CD14-positive monocyte (primary cell): Measurements from ENCODE around the gene ACIN1. TPM values are rescaled to one million over a fixed set of nuclear protein-coding genes. Genes with fewer than 3 reads are reported as not detected.

ENCODE experiments used
- DNase-seq, 3 donors: peaks; one replicate each; pipeline ENCODE4 v3.0.0-alpha.2; 2011 to 2022
- H2AFZ ChIP-seq: 2 replicates; pipeline ENCODE4 v1.6.0; 2012; ENCODE audit warnings: mild to moderate bottlenecking, low read depth, low read length, inconsistent platforms; ENCODE audit not compliant: insufficient read depth, poor library complexity, severe bottlenecking
- H3K27ac ChIP-seq, 2 donors: 1 replicate in 1 of 2; 2 replicates in 1 of 2; pipeline ENCODE4 v1.5.1; 2012 to 2013; ENCODE audit warnings: low read length in 2 of 2, control low read depth in 1 of 2, inconsistent platforms in 1 of 2, low read depth in 1 of 2, mild to moderate bottlenecking in 1 of 2
- H3K27me3 ChIP-seq, 2 donors: one replicate each; pipeline versions ENCODE4 v1.6.0 to v1.6.1; 2011 to 2013; ENCODE audit warnings: low read length in 2 of 2; ENCODE audit not compliant: control insufficient read depth in 2 of 2, insufficient read depth in 2 of 2
- H3K36me3 ChIP-seq, 2 donors: replicated peaks in 1 of 2; 1 replicate in 1 of 2; 2 replicates in 1 of 2; pipeline versions ENCODE4 v1.5.1 to v1.6.1; 2012 to 2013; ENCODE audit warnings: low read length in 2 of 2, control low read depth in 1 of 2, inconsistent platforms in 1 of 2, mild to moderate bottlenecking in 1 of 2; ENCODE audit not compliant: insufficient read depth in 2 of 2, control insufficient read depth in 1 of 2
- H3K4me1 ChIP-seq, 2 donors: 1 replicate in 1 of 2; 2 replicates in 1 of 2; pipeline versions ENCODE4 v1.5.1 to v1.6.1; 2012 to 2013; ENCODE audit warnings: low read length in 2 of 2, control low read depth in 1 of 2, inconsistent platforms in 1 of 2, mild to moderate bottlenecking in 1 of 2, moderate library complexity in 1 of 2; ENCODE audit not compliant: insufficient read depth in 2 of 2, control insufficient read depth in 1 of 2
- H3K4me2 ChIP-seq: replicated peaks from 2 replicates; pipeline ENCODE3; 2012; ENCODE audit warnings: low read length, moderate library complexity, mild to moderate bottlenecking; ENCODE audit not compliant: poor library complexity, severe bottlenecking; ENCODE audit errors: extremely low read depth
- H3K4me3 ChIP-seq, 3 experiments: fragments of 200-600 bp in 1 of 3; sonication (generic) in 1 of 3; replicated peaks in 1 of 3; 1 replicate in 2 of 3; 2 replicates in 1 of 3; pipeline ENCODE4 v1.5.1; 2011 to 2013; ENCODE audit warnings: low read length in 3 of 3, mild to moderate bottlenecking in 3 of 3, control low read depth in 2 of 3, low read depth in 2 of 3, inconsistent platforms in 1 of 3, moderate library complexity in 1 of 3
- H3K79me2 ChIP-seq: 2 replicates; pipeline ENCODE4 v1.6.0; 2012; ENCODE audit warnings: mild to moderate bottlenecking, control low read depth, inconsistent platforms, low read length, moderate library complexity; ENCODE audit not compliant: insufficient read depth
- H3K9ac ChIP-seq: 2 replicates; pipeline ENCODE4 v1.6.0; 2017; ENCODE audit warnings: low read length, mild to moderate bottlenecking; ENCODE audit not compliant: insufficient read depth, poor library complexity, severe bottlenecking
- H3K9me3 ChIP-seq, 2 donors: replicated peaks in 1 of 2; 1 replicate in 1 of 2; 2 replicates in 1 of 2; pipeline versions ENCODE4 v1.5.1 to v1.6.1; 2012 to 2013; ENCODE audit warnings: low read length in 2 of 2, control low read depth in 1 of 2; ENCODE audit not compliant: control insufficient read depth in 1 of 2, insufficient read depth in 1 of 2
- H4K20me1 ChIP-seq: 2 replicates; pipeline ENCODE4 v1.6.0; 2012; ENCODE audit warnings: mild to moderate bottlenecking, low read length, control low read depth, moderate library complexity; ENCODE audit not compliant: insufficient read depth
- H3K27ac Mint-ChIP-seq, 7 donors: one replicate each; pipeline ENCODE4 v1.8.0; 2020; ENCODE audit warnings: mild to moderate bottlenecking in 7 of 7, mixed read lengths in 7 of 7, moderate library complexity in 6 of 7, inconsistent platforms in 2 of 7
- H3K27me3 Mint-ChIP-seq, 3 donors: one replicate each; pipeline ENCODE4 v1.8.0; 2021 to 2022; ENCODE audit warnings: low read depth in 3 of 3, mild to moderate bottlenecking in 3 of 3, mixed read lengths in 3 of 3, moderate library complexity in 3 of 3, inconsistent platforms in 1 of 3
- H3K36me3 Mint-ChIP-seq, 2 donors: one replicate each; pipeline ENCODE4 v1.8.0; 2020; ENCODE audit warnings: mixed read lengths in 2 of 2, inconsistent platforms in 1 of 2, mild to moderate bottlenecking in 1 of 2
- H3K4me1 Mint-ChIP-seq: one replicate; pipeline ENCODE4 v1.8.0; 2020; ENCODE audit warnings: mild to moderate bottlenecking, mixed read lengths
- H3K4me3 Mint-ChIP-seq, 2 donors: one replicate each; pipeline ENCODE4 v1.8.0; 2020; ENCODE audit warnings: mild to moderate bottlenecking in 2 of 2, mixed read lengths in 2 of 2, moderate library complexity in 1 of 2
- H3K9me3 Mint-ChIP-seq, 7 donors: one replicate each; pipeline ENCODE4 v1.8.0; 2020 to 2022; ENCODE audit warnings: mixed read lengths in 7 of 7, mild to moderate bottlenecking in 6 of 7, moderate library complexity in 6 of 7, inconsistent platforms in 2 of 7
- WGBS: methylation state at CpG from one replicate; pipeline ENCODE4 v1.1.5; 2013; ENCODE audit warnings: missing lambda C conversion rate; ENCODE audit not compliant: insufficient coverage; 5-methylcytosine and 5-hydroxymethylcytosine counted together
- intact Hi-C, 2 donors: fragments of 100-400 bp; cut with micrococcal nuclease; formaldehyde crosslinking; loops; one replicate each; pipeline versions ENCODE4 v1.15.0 to v1.15.1; 2023
- polyA plus RNA-seq, 3 donors: library from polyadenylated mRNA; depleted of rRNA in 1 of 3; unstranded in 2 of 3; stranded (reverse) in 1 of 3; fragments of 300-500 nt in 2 of 3; fragments of >200 nt in 1 of 3; fragmentation: Illumina TruSeq in 2 of 3; gene quantifications; 1 replicate in 2 of 3; 2 replicates in 1 of 3; pipeline ENCODE4 v1.2.3, GENCODE V29; 2012 to 2021
- TF ChIP-seq, protein P1 (sequence below): fragments of 200-600 bp; IDR thresholded peaks from one replicate; pipeline ENCODE4 v1.8.0; 2022; ENCODE audit warnings: antibody characterized with exemption, mild to moderate bottlenecking

Gene ACIN1
- polyA plus RNA-seq, 3 donors: 2.8 to 159 (median 5.4) TPM

DNA sequence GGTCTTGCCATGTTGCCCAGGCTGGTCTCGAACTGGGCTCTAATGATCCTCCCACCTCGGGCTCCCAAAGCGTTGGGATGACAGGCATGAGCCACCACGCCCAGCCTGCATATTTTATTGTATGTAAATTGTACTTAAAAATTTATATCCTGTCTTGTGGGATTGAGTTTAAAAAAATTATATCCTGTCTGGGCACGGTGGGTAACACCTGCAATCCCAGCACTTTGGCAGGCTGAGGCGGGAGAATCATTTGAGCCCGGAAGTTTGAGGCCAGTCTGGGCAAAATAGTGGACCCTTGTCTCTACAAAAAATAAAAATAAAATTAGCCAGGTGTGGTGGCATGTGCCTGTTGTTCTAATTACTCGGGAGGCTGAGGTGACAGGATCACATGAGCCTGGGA is 38.0 kb upstream of the ACIN1 start:
- Histone ChIP-seq H3K27me3 (no peaks in the 10 kb centered on the region), H3K4me3 (no peak overlapping the region), H4K20me1 (no peaks in the 10 kb centered on the region), H3K27ac (no peak overlapping the region), H3K36me3 (no peaks in the 10 kb centered on the region), H3K9me3 (no peaks in the 10 kb centered on the region), H2AFZ (no peak overlapping the region), H3K4me1 (peaks cover 20 to 36% of the 10 kb centered on the region in 2 donors), H3K9ac (no peak overlapping the region), H3K79me2 (no peaks in the 10 kb centered on the region), H3K4me2 (no peak overlapping the region)
- DNase-seq: no peak
- H3K9me3 Mint-ChIP-seq: peaks cover 0 to 2% (median 0%) of the 10 kb centered on the region in 7 donors
- peaks cover 0 to 2% (median 0%) of the 10 kb centered on the region in 3 donors for H3K27me3 Mint-ChIP-seq
- 60% methylated on average over 2 of the region's 8 CpGs for WGBS
- TF ChIP-seq, protein P1, sequence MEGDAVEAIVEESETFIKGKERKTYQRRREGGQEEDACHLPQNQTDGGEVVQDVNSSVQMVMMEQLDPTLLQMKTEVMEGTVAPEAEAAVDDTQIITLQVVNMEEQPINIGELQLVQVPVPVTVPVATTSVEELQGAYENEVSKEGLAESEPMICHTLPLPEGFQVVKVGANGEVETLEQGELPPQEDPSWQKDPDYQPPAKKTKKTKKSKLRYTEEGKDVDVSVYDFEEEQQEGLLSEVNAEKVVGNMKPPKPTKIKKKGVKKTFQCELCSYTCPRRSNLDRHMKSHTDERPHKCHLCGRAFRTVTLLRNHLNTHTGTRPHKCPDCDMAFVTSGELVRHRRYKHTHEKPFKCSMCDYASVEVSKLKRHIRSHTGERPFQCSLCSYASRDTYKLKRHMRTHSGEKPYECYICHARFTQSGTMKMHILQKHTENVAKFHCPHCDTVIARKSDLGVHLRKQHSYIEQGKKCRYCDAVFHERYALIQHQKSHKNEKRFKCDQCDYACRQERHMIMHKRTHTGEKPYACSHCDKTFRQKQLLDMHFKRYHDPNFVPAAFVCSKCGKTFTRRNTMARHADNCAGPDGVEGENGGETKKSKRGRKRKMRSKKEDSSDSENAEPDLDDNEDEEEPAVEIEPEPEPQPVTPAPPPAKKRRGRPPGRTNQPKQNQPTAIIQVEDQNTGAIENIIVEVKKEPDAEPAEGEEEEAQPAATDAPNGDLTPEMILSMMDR: no peak
- intact Hi-C loops: no loop called here
- H3K36me3 Mint-ChIP-seq: no peaks in the 10 kb centered on the region
- no peak overlapping the region for H3K27ac Mint-ChIP-seq
- H3K4me1 Mint-ChIP-seq: peaks cover 31% of the 10 kb centered on the region
- no peak overlapping the region for H3K4me3 Mint-ChIP-seq

DNA sequence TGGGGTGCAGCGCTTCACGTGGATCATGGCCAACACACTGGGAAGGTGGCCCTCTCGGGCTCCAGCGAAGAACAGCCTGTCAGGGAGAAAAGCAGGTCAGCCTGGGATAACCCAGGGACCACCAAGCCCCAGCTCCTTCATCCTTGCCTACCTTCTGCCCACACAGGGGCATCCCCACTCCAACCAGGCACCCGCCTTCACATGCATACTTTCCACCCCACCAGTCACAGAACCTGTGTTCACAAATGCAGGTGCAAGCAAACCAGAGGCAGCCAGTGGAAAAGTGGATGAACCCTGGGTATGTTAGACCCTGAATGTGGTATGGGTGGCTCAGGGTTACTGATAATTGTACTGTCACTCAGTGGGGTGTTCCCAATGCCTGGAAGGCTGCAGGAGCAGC is 36.5 kb upstream of the ACIN1 start:
- Histone ChIP-seq H3K36me3 (no peaks in the 10 kb centered on the region), H3K79me2 (no peaks in the 10 kb centered on the region), H3K9ac (no peak overlapping the region), H3K27me3 (no peaks in the 10 kb centered on the region), H3K27ac (no peak overlapping the region), H2AFZ (no peak overlapping the region), H3K4me3 (no peak overlapping the region), H4K20me1 (no peaks in the 10 kb centered on the region), H3K4me2 (no peak overlapping the region), H3K4me1 (peaks cover 20 to 36% of the 10 kb centered on the region in 2 donors), H3K9me3 (no peaks in the 10 kb centered on the region)
- peaks cover 32% of the 10 kb centered on the region for H3K4me1 Mint-ChIP-seq
- TF ChIP-seq, protein P1: no peak
- peaks cover 0 to 2% (median 1%) of the 10 kb centered on the region in 3 donors for H3K27me3 Mint-ChIP-seq
- H3K36me3 Mint-ChIP-seq: no peaks in the 10 kb centered on the region
- intact Hi-C loops: no loop called here
- peaks cover 0 to 2% (median 0%) of the 10 kb centered on the region in 7 donors for H3K9me3 Mint-ChIP-seq
- no peak overlapping the region for H3K27ac Mint-ChIP-seq
- DNase-seq: no peak
- no peak overlapping the region for H3K4me3 Mint-ChIP-seq
- 100% methylated on average over 3 of the region's 5 CpGs for WGBS
